Measurements from ENCODE around the gene IFT27.

IFT27 gene

DNA sequence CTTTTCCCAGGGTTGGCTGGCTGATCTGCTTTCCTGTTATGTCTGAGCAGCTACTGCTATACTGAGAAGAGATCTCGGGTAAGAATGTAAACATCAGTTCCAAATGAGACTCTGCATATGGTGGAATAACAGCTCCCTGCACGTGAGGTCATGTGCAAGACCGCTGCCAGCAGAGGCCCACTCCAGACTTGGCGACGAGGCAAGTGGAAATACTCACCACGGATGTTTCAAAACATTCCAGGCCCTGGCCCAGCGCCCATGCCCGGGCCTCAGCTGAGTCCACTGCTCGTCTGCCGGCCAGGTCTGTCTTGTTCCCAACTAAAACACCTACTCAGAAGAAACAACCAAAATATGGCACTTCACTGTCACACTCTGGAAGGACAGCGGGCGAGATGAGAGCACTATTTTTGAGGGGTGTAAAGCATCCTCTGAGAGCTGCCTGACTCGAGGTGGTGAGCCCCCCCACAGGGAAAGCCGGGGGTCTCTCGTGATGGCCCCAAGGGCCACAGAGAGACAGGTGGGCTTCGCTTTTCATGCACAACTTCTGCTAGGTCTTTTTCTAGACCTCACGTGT, 13.1 kb downstream of the IFT27 start:
- no peak for DNase-seq (ENCODE audit: low read depth)
- no peak overlapping the region for H3K4me3 ChIP-seq (ENCODE audit: low read length)
- TF ChIP-seq, protein P1, sequence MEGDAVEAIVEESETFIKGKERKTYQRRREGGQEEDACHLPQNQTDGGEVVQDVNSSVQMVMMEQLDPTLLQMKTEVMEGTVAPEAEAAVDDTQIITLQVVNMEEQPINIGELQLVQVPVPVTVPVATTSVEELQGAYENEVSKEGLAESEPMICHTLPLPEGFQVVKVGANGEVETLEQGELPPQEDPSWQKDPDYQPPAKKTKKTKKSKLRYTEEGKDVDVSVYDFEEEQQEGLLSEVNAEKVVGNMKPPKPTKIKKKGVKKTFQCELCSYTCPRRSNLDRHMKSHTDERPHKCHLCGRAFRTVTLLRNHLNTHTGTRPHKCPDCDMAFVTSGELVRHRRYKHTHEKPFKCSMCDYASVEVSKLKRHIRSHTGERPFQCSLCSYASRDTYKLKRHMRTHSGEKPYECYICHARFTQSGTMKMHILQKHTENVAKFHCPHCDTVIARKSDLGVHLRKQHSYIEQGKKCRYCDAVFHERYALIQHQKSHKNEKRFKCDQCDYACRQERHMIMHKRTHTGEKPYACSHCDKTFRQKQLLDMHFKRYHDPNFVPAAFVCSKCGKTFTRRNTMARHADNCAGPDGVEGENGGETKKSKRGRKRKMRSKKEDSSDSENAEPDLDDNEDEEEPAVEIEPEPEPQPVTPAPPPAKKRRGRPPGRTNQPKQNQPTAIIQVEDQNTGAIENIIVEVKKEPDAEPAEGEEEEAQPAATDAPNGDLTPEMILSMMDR (IDR thresholded peaks at IDR 0.05; ENCODE audit: insufficient read depth, low read depth, low read length, missing control alignments): no peak

DNA sequence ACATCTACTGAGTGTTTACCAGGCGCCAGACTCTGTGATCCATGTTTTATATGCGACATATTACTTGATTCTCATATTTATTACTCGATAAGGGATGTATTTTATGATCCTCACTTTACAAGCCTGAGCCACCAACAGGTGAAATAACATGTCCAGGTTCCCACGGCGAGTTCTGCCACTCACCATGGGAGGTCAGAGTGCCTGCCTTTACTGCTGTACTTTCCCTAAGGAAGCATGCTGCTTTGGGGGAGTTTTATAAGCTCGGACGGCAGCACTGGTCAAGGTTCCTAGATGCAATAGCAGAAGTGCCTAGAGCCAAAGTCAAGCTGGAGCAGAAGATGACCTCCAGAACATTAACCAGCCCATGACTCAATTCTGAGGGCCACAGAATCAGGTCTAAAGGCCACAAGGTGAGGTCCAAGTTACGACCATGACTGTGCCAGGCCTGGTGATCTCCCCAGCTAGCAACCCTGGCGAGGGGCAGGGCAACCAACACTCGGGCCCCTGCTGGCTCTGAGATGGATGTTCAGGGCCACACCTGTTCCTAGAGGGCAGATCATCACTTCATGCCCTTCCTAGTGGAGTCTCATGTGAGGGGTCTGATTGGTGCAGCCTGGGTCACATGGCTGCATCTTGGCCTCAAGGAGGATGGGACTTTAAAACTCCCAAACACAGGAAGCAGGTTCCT, 14.2 kb downstream of the IFT27 start:
- H3K4me3 ChIP-seq (ENCODE audit: low read length): no peak overlapping the region
- TF ChIP-seq, protein P1 (IDR thresholded peaks at IDR 0.05; ENCODE audit: insufficient read depth, low read depth, low read length, missing control alignments): no peak
- no peak for DNase-seq (ENCODE audit: low read depth)

DNA sequence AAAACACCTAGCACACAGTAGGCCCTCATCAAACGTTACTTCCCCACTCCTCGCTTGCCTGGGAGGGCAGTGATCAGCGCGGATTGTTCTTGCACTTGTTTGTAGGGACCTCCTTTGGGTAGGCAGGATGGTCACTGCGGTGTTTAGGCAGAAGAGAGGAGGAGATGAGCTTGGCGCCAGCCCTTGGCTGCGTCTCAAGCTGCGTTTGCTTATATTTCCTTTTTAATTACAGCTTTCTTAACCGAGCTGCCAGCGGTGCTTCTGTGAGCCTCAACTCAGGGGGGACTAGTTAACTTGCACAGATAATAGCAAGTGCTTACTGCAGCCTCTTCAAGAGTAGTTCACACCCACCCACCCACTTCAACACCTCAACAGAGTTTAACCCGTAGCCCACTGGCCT, 15.1 kb downstream of the IFT27 start:
- no peak overlapping the region for H3K4me3 ChIP-seq (ENCODE audit: low read length)
- no peak for DNase-seq (ENCODE audit: low read depth)
- TF ChIP-seq, protein P1 (IDR thresholded peaks at IDR 0.05; ENCODE audit: insufficient read depth, low read depth, low read length, missing control alignments): no peak

DNA sequence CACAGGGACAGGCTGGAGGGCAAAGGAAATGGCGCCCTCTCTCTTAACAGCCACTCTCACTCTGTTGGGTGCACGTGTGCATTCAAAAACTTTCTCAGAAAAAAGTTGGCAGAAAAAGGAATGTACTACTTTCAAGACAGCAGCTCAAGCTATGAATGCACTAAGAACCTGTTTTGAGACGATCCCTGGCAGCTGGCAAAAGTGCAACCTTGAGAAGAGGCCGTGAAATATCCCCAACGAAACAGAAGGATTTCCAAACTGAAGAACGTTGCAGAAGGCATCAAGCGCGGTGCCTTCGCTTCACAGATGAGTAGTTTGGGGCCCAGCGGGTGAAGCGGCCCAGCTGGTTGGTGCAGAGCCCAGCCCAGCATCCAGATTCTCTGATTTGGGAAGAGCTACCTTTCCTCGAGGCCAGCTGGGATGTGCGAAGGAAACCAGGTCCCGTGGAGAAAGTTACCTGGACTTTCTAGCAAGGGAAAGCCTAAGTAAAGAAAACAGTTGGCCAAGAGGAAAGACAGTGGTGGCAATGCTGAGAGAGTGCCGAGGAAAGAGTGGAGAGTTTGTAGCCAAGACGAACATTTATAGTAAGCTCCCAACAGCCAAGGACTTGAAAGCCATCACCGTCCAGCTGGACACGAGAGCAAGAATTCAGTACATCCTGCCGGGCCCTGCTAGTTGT, 16.3 kb downstream of the IFT27 start:
- TF ChIP-seq, protein P1 (IDR thresholded peaks at IDR 0.05; ENCODE audit: insufficient read depth, low read depth, low read length, missing control alignments): no peak
- no peak for DNase-seq (ENCODE audit: low read depth)

DNA sequence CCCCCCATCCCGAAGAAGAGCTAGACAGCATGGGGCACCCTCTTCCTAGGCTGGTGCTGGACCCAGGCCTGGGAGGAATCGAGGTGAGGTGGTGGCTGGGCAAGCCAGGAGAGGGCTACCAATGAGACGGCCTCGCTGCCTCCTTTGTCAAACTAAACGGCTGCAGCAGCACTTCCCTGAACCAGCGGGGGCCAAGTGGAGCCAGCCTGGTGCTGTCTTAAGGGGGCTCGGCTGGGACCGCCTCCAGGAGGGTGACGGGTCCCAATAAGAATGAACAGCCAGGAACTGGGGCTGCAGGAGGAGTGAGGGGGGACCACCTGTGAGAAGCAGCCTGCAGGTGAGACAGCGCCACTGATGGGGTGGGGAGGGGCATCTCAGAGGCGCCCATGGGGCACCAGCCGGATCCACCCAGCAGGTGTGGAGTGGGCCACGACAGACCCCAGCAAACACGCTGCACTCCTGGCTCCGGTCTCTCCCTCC, 17.1 kb downstream of the IFT27 start:
- TF ChIP-seq, protein P1 (IDR thresholded peaks at IDR 0.05; ENCODE audit: insufficient read depth, low read depth, low read length, missing control alignments): no peak
- no peak overlapping the region for H3K4me3 ChIP-seq (ENCODE audit: low read length)
- DNase-seq (ENCODE audit: low read depth): no peak

More for the DNA sequence above, 16.3 kb downstream of the IFT27 start:
- no peak overlapping the region for H3K4me3 ChIP-seq (ENCODE audit: low read length)

DNA sequence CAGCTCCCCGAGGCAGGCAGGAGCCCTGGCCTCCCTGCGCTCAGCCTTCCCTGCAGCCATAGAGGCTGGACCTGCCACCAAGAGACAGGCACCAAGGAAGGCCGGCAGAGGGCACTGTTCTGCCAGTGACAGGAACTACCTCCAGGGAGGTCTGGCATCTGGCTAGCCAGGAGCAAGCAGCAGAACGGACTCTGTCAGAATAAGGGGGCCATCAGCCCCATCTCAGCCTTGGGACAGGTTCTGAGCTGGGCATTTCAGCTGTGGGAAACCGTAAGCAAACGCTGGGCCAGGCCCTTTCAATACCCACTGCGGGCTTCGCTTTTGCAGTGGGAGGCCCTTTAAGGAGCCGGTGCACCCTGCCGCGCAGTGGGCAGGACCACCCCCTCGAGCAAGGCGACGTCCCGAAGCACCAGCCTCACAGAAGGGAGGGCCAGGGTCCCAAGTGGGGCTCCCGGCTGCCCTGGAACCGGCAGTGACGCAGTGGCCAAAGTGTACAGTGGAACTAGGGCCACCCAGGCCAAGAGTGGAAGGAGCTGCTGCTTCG, 18.2 kb downstream of the IFT27 start:
- no peak overlapping the region for H3K4me3 ChIP-seq (ENCODE audit: low read length)
- TF ChIP-seq, protein P1 (IDR thresholded peaks at IDR 0.05; ENCODE audit: insufficient read depth, low read depth, low read length, missing control alignments): peak; percentile 89
- DNase-seq (ENCODE audit: low read depth): peak; percentile 82

Data from epithelial cell of esophagus (primary cell).